ENCODE results near the gene TRPM1.

Gene TRPM1

DNA sequence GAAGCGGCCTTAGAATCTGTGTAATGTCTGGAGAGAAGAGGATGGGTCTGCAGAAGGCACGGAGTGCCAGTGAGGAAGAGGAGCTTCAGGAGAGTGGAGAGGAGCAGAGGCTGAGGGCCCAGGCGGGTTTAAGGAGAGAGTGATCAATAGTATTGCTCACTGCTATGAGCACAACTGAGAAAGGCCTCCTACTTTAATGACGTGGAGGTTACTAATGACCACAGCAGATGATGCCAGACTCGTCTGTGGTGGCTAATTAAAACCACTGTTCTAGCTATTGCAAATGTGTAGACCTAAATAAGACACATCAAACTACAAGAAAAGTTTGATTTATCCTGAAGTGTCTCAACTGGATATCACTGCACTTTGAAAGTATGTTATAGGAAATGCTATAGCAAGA, 143.3 kb downstream of the TRPM1 start:
- TF ChIP-seq SIN3A (IDR thresholded peaks at IDR 0.05; ENCODE audit: borderline replicate concordance, insufficient read depth, low read length) (no peak), TAF1 (IDR thresholded peaks at IDR 0.05; ENCODE audit: borderline replicate concordance, insufficient read depth, low read length) (no peak), POLR2AphosphoS5 (IDR thresholded peaks at IDR 0.05; ENCODE audit: low read depth, low read length) (no peak), FOXP2 (optimal IDR thresholded peaks at IDR 0.05; ENCODE audit: borderline replicate concordance, extremely low read depth, extremely low read length, insufficient read depth) (no peak)
- TF ChIP-seq, protein P1, sequence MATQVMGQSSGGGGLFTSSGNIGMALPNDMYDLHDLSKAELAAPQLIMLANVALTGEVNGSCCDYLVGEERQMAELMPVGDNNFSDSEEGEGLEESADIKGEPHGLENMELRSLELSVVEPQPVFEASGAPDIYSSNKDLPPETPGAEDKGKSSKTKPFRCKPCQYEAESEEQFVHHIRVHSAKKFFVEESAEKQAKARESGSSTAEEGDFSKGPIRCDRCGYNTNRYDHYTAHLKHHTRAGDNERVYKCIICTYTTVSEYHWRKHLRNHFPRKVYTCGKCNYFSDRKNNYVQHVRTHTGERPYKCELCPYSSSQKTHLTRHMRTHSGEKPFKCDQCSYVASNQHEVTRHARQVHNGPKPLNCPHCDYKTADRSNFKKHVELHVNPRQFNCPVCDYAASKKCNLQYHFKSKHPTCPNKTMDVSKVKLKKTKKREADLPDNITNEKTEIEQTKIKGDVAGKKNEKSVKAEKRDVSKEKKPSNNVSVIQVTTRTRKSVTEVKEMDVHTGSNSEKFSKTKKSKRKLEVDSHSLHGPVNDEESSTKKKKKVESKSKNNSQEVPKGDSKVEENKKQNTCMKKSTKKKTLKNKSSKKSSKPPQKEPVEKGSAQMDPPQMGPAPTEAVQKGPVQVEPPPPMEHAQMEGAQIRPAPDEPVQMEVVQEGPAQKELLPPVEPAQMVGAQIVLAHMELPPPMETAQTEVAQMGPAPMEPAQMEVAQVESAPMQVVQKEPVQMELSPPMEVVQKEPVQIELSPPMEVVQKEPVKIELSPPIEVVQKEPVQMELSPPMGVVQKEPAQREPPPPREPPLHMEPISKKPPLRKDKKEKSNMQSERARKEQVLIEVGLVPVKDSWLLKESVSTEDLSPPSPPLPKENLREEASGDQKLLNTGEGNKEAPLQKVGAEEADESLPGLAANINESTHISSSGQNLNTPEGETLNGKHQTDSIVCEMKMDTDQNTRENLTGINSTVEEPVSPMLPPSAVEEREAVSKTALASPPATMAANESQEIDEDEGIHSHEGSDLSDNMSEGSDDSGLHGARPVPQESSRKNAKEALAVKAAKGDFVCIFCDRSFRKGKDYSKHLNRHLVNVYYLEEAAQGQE (IDR thresholded peaks at IDR 0.05; ENCODE audit: insufficient read depth in 1 of 2, low read depth in 2 of 2, low read length in 2 of 2): no peak

DNA sequence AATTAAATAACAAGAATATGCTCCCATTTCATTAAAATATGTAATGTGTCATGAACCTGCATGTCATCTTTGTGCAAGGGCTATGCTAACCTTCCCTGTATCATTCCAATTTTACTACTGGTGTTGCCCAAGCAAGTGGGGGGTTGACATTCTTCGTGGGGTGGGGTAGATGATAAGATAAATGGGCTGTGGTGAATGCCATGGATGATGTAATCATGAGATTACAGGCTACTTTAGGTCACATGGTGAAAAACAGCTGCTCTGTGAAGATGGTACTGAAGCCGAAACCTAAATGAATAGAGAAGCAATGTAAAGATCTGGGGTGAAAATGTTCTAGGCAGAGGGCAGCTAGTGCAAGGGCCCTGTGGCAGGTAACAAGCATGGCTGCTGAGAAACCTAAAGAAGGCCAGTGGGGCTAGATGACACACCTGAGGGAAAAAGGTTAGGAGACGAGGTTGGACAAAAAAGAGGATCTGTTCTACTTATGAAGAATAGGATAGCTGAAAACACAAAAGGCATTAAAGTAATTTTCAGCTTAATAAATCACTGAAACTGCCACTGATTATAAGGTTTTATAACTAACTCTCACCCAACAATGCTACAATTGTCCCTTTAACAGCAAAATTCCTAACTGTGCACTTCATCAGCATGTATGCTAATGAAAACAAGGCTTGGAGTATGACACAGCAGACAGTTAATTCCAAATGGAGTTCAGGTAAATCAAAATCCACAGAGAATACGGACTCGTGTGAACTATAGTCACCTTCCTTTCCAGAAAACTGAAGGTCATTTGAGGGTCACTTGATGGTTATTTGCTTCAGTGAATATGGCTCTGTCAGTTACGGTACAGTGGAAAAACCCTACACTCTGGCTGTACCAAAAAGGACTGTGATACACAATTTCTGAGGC, 145.1 kb downstream of the TRPM1 start:
- TF ChIP-seq TAF1 (IDR thresholded peaks at IDR 0.05; ENCODE audit: borderline replicate concordance, insufficient read depth, low read length): no peak
- no peak for TF ChIP-seq POLR2AphosphoS5 (IDR thresholded peaks at IDR 0.05; ENCODE audit: low read depth, low read length)
- TF ChIP-seq, protein P1 (IDR thresholded peaks at IDR 0.05; ENCODE audit: insufficient read depth in 1 of 2, low read depth in 2 of 2, low read length in 2 of 2): no peak
- TF ChIP-seq SIN3A (IDR thresholded peaks at IDR 0.05; ENCODE audit: borderline replicate concordance, insufficient read depth, low read length): no peak
- TF ChIP-seq FOXP2 (optimal IDR thresholded peaks at IDR 0.05; ENCODE audit: borderline replicate concordance, extremely low read depth, extremely low read length, insufficient read depth): no peak

GRCh38 chr15:30954674-30955073, 146.9 kb downstream of the TRPM1 start:
- no peak for TF ChIP-seq POLR2AphosphoS5 (IDR thresholded peaks at IDR 0.05; ENCODE audit: low read depth, low read length)
- no peak for TF ChIP-seq TAF1 (IDR thresholded peaks at IDR 0.05; ENCODE audit: borderline replicate concordance, insufficient read depth, low read length)
- TF ChIP-seq FOXP2 (optimal IDR thresholded peaks at IDR 0.05; ENCODE audit: borderline replicate concordance, extremely low read depth, extremely low read length, insufficient read depth): no peak
- TF ChIP-seq, protein P1 (IDR thresholded peaks at IDR 0.05; ENCODE audit: insufficient read depth in 1 of 2, low read depth in 2 of 2, low read length in 2 of 2): no peak
- TF ChIP-seq SIN3A (IDR thresholded peaks at IDR 0.05; ENCODE audit: borderline replicate concordance, insufficient read depth, low read length): no peak

DNA sequence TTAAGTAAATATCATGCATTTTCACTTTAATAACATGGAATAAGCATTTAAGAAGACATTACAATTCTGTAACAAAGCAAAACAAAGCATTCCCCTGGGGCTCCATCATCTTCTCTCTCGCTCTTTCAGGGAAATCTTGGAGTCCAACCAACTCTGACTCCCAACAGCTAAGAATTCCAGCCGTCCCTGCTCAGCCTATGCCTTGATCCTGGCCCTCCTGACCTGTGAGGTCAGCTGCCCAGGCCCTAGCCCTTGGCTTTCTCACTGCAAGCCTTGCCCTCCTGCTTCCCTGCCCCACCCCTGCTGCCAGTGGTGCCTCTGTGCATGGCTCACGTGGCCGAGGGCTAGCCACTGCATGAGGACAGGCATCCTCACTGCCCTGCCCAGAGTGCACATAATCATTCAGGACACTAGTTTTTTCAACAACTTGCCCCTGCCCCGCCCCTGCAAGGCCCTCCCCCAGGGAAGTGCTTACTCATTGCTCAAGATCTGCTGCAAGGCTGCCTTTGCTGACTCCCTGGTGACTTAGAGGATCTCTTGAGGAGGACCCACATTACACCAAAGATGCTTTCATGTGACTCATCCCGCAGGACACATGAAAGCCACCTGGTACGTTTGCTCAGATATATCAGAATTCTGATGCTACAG, 147.7 kb downstream of the TRPM1 start:
- TF ChIP-seq SIN3A (IDR thresholded peaks at IDR 0.05; ENCODE audit: borderline replicate concordance, insufficient read depth, low read length): no peak
- no peak for TF ChIP-seq TAF1 (IDR thresholded peaks at IDR 0.05; ENCODE audit: borderline replicate concordance, insufficient read depth, low read length)
- no peak for TF ChIP-seq FOXP2 (optimal IDR thresholded peaks at IDR 0.05; ENCODE audit: borderline replicate concordance, extremely low read depth, extremely low read length, insufficient read depth)
- TF ChIP-seq, protein P1 (IDR thresholded peaks at IDR 0.05; ENCODE audit: insufficient read depth in 1 of 2, low read depth in 2 of 2, low read length in 2 of 2): no peak
- TF ChIP-seq POLR2AphosphoS5 (IDR thresholded peaks at IDR 0.05; ENCODE audit: low read depth, low read length): no peak
